Upper lobe of left lung (tissue), 4 donors: ENCODE measurements around the gene HCK.

Source experiments
- EP300 ChIP-seq, 4 donors: sonication (generic); formaldehyde crosslinking; IDR thresholded peaks; one replicate each; pipeline ENCODE4 v1.5.1; 2017; ENCODE audit warnings: antibody characterized with exemption in 4 of 4, control low read depth in 2 of 4
- TF ChIP-seq, protein P1 (sequence below), 6 experiments: fragments of 450-650 bp in 4 of 6; fragments of 200-600 bp in 2 of 6; sonication (generic) in 2 of 6; IDR thresholded peaks; one replicate each; pipeline ENCODE4 v1.5.1; 2016 to 2019; ENCODE audit warnings: antibody characterized with exemption in 6 of 6

DNA sequence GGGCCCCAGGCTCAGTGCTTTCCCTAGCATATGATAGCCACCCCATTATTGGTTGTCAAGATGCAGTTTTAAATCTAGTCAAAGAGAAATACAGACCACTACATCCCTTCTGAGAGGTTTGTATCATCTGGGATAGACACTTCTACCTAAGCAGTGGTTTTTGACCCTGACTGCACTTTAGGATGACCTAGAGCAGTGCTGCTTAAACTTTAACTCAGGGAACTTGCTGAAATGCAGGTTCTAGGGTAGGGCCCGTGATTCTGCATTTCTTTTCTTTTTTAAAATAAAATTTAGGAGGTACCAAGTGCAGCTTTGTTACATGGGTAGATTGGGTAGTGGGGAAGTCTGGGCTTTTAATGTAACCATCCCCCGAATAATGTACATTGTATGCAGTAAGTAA is 76.1 kb downstream of the HCK start:
- TF ChIP-seq, protein P1, sequence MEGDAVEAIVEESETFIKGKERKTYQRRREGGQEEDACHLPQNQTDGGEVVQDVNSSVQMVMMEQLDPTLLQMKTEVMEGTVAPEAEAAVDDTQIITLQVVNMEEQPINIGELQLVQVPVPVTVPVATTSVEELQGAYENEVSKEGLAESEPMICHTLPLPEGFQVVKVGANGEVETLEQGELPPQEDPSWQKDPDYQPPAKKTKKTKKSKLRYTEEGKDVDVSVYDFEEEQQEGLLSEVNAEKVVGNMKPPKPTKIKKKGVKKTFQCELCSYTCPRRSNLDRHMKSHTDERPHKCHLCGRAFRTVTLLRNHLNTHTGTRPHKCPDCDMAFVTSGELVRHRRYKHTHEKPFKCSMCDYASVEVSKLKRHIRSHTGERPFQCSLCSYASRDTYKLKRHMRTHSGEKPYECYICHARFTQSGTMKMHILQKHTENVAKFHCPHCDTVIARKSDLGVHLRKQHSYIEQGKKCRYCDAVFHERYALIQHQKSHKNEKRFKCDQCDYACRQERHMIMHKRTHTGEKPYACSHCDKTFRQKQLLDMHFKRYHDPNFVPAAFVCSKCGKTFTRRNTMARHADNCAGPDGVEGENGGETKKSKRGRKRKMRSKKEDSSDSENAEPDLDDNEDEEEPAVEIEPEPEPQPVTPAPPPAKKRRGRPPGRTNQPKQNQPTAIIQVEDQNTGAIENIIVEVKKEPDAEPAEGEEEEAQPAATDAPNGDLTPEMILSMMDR (IDR thresholded peaks at IDR 0.05), result no peak
- TF ChIP-seq EP300 (IDR thresholded peaks at IDR 0.05), result no peak
